SK-N-SH treated with all-trans-retinoic acid at 6 μM for 48 hours (cell line): Measurements from ENCODE around the gene TMEM201.

Experiments
- BACH2 ChIP-seq: fragments of 250-450 bp; sonication (Bioruptor Pico); IDR thresholded peaks from 2 replicates; pipeline ENCODE4 v1.9.0; 2021; ENCODE audit warnings: mild to moderate bottlenecking, borderline replicate concordance
- CSDC2 ChIP-seq: fragments of 250-450 bp; sonication (Bioruptor Pico); IDR thresholded peaks from 2 replicates; pipeline ENCODE4 v1.5.0; 2020; ENCODE audit warnings: mild to moderate bottlenecking, moderate library complexity
- ESRRG ChIP-seq: fragments of 250-450 bp; sonication (Bioruptor Pico); IDR thresholded peaks from 2 replicates; pipeline ENCODE4 v1.6.1; 2021; ENCODE audit warnings: mild to moderate bottlenecking
- GLIS3 ChIP-seq: fragments of 250-450 bp; sonication (Bioruptor Pico); IDR thresholded peaks from 2 replicates; pipeline ENCODE4 v1.5.0; 2020; ENCODE audit warnings: mild to moderate bottlenecking, moderate library complexity
- OSR1 ChIP-seq: fragments of 250-450 bp; sonication (Bioruptor Pico); IDR thresholded peaks from 2 replicates; pipeline ENCODE4 v1.8.0; 2022; ENCODE audit warnings: moderate library complexity, mild to moderate bottlenecking, inconsistent platforms
- SNAI2 ChIP-seq: fragments of 250-450 bp; sonication (Bioruptor Pico); IDR thresholded peaks from 2 replicates; pipeline ENCODE4 v1.5.0; 2020; ENCODE audit warnings: mild to moderate bottlenecking, moderate library complexity
- ZFP3 ChIP-seq: fragments of 250-450 bp; sonication (Bioruptor Pico); IDR thresholded peaks from 2 replicates; pipeline ENCODE4 v1.5.0; 2020; ENCODE audit warnings: mild to moderate bottlenecking, moderate library complexity
- ZFP30 ChIP-seq: fragments of 450-650 bp; formaldehyde crosslinking; IDR thresholded peaks from 2 replicates; pipeline ENCODE4 v1.5.0; 2022; ENCODE audit warnings: mild to moderate bottlenecking, moderate library complexity
- ZNF565 ChIP-seq: fragments of 450-650 bp; formaldehyde crosslinking; conservative IDR thresholded peaks from 2 replicates; pipeline ENCODE4 v1.5.0; 2020; ENCODE audit warnings: low read depth, mild to moderate bottlenecking, moderate library complexity
- ZNF70 ChIP-seq: fragments of 450-650 bp; formaldehyde crosslinking; IDR thresholded peaks from 2 replicates; pipeline ENCODE4 v1.5.0; 2020; ENCODE audit warnings: mild to moderate bottlenecking, moderate library complexity
- ZNF8 ChIP-seq: fragments of 450-650 bp; formaldehyde crosslinking; IDR thresholded peaks from 2 replicates; pipeline ENCODE4 v1.5.0; 2020; ENCODE audit warnings: mild to moderate bottlenecking, moderate library complexity
- TF ChIP-seq, protein P1 (sequence below): fragments of 250-450 bp; sonication (Bioruptor Pico); IDR thresholded peaks from 2 replicates; pipeline ENCODE4 v1.5.0; 2020; ENCODE audit warnings: mild to moderate bottlenecking, moderate library complexity
- TF ChIP-seq, protein P2 (sequence below): fragments of 250-450 bp; sonication (Bioruptor Pico); IDR thresholded peaks from 2 replicates; pipeline ENCODE4 v1.8.0; 2020; ENCODE audit warnings: mild to moderate bottlenecking, moderate library complexity, borderline replicate concordance

DNA sequence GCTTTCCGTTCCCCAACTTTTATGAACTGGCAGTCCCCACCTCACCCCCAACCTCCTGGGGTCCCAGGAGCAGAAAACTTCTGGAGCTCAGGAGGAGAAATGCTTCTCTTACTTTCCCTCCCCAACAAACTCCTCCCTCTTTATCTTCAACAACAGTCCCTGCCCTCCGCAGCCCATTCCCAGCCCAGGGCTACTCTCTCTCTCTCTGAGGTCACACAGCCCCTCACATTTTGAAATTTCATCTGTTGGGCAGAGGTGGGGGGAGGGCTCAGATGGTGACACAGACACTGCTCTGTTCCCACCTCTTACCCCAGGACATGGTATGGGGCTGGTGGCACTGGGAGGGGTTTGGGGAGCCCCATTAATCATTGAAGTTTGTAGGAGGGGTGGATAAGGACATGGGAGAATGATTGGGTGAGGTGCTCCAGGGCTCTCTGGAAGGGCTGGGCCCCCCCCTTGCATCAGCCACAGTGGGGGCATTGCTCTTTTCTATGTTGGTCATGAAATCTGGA is 68.9 kb downstream of the TMEM201 start:
- TF ChIP-seq ZNF565 (CRISPR knock-in tag) (no peak), ZNF8 (CRISPR knock-in tag) (no peak), ZFP3 (no peak), ESRRG (CRISPR knock-in tag) (no peak), CSDC2 (CRISPR knock-in tag) (no peak), OSR1 (CRISPR knock-in tag) (no peak), BACH2 (CRISPR knock-in tag) (no peak), ZFP30 (CRISPR knock-in tag) (no peak), SNAI2 (CRISPR knock-in tag) (no peak), ZNF70 (no peak), GLIS3 (CRISPR knock-in tag) (no peak)
- TF ChIP-seq, protein P1, sequence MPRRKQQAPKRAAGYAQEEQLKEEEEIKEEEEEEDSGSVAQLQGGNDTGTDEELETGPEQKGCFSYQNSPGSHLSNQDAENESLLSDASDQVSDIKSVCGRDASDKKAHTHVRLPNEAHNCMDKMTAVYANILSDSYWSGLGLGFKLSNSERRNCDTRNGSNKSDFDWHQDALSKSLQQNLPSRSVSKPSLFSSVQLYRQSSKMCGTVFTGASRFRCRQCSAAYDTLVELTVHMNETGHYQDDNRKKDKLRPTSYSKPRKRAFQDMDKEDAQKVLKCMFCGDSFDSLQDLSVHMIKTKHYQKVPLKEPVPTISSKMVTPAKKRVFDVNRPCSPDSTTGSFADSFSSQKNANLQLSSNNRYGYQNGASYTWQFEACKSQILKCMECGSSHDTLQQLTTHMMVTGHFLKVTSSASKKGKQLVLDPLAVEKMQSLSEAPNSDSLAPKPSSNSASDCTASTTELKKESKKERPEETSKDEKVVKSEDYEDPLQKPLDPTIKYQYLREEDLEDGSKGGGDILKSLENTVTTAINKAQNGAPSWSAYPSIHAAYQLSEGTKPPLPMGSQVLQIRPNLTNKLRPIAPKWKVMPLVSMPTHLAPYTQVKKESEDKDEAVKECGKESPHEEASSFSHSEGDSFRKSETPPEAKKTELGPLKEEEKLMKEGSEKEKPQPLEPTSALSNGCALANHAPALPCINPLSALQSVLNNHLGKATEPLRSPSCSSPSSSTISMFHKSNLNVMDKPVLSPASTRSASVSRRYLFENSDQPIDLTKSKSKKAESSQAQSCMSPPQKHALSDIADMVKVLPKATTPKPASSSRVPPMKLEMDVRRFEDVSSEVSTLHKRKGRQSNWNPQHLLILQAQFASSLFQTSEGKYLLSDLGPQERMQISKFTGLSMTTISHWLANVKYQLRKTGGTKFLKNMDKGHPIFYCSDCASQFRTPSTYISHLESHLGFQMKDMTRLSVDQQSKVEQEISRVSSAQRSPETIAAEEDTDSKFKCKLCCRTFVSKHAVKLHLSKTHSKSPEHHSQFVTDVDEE (CRISPR knock-in tag), result no peak
- TF ChIP-seq, protein P2, sequence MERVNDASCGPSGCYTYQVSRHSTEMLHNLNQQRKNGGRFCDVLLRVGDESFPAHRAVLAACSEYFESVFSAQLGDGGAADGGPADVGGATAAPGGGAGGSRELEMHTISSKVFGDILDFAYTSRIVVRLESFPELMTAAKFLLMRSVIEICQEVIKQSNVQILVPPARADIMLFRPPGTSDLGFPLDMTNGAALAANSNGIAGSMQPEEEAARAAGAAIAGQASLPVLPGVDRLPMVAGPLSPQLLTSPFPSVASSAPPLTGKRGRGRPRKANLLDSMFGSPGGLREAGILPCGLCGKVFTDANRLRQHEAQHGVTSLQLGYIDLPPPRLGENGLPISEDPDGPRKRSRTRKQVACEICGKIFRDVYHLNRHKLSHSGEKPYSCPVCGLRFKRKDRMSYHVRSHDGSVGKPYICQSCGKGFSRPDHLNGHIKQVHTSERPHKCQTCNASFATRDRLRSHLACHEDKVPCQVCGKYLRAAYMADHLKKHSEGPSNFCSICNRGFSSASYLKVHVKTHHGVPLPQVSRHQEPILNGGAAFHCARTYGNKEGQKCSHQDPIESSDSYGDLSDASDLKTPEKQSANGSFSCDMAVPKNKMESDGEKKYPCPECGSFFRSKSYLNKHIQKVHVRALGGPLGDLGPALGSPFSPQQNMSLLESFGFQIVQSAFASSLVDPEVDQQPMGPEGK (CRISPR knock-in tag), result no peak
